Tracheal epithelial cell (primary cell): ENCODE results near the gene OR6C70. TPM values are rescaled to one million over a fixed set of nuclear protein-coding genes. Genes with fewer than 3 reads are reported as not detected.

ENCODE experiments used
- total RNA-seq: library from RNA; depleted of rRNA; stranded (reverse); fragments of >200 nt; gene quantifications from 2 replicates; pipeline ENCODE4 v1.2.1, GENCODE V29; 2014

The OR6C70 gene
- total RNA-seq, result not detected in 2 replicates

GRCh38 chr12:55470088-55470829, at the start of gene OR6C70:
Gene OR6C70, minus strand, starts transcription at chr12:55470138. Its CDS starts 0 bp downstream, at chr12:55470138.

GRCh38 chr12:55492078-55492477, 22.1 kb upstream of the OR6C70 start, which contains the start of gene OR6C68:
Gene OR6C68, plus strand, starts transcription at chr12:55492378. Its CDS starts 0 bp downstream, at chr12:55492378.

GRCh38 chr12:55443776-55444175, 26.2 kb downstream of the OR6C70 start, which contains the start of gene OR6C2:
Gene OR6C2, plus strand, starts transcription at chr12:55444076. Its CDS starts 8,138 bp downstream, at chr12:55452214.

GRCh38 chr12:55425954-55426353, 44.0 kb downstream of the OR6C70 start, which contains the start of gene OR6C76:
Gene OR6C76, plus strand, starts transcription at chr12:55426254. Its CDS starts 0 bp downstream, at chr12:55426254.

Other genes with a start within 250 kb of the OR6C70 start
- gene OR10A7, start 249.1 kb downstream of the OR6C70 start, total RNA-seq, result not detected in 2 replicates
- not detected in 2 replicates for gene OR6C74, start 225.5 kb downstream of the OR6C70 start, total RNA-seq
- not detected in 2 replicates for gene OR6C6, start 173.6 kb downstream of the OR6C70 start, total RNA-seq
- not detected in 2 replicates for gene OR6C1, start 155.8 kb downstream of the OR6C70 start, total RNA-seq
- gene OR6C3, start 139.4 kb downstream of the OR6C70 start, total RNA-seq, result not detected in 2 replicates
- not detected in 2 replicates for gene OR6C75, start 107.2 kb downstream of the OR6C70 start, total RNA-seq
- gene OR6C65, start 69.6 kb downstream of the OR6C70 start, total RNA-seq, result not detected in 2 replicates
- gene OR6C76, start 43.9 kb downstream of the OR6C70 start, total RNA-seq, result not detected in 2 replicates
- not detected in 2 replicates for gene OR6C2, start 26.1 kb downstream of the OR6C70 start, total RNA-seq
- gene OR6C68, start 22.2 kb upstream of the OR6C70 start, total RNA-seq, result not detected in 2 replicates
- gene OR6C4, start 79.5 kb upstream of the OR6C70 start, total RNA-seq, result not detected in 2 replicates
- gene OR2AP1, start 102.3 kb upstream of the OR6C70 start, total RNA-seq, result not detected in 2 replicates
- gene OR10P1, start 166.8 kb upstream of the OR6C70 start, total RNA-seq, result not detected in 2 replicates
- gene ITGA7, start 237.8 kb upstream of the OR6C70 start, total RNA-seq, result 0.43 and 1.7 TPM in 2 replicates
- gene BLOC1S1, start 245.9 kb upstream of the OR6C70 start, total RNA-seq, result 34.5 and 34.7 TPM in 2 replicates